Frontal cortex (tissue), 4 donors: ENCODE data around the gene HOXA5. TPM values are rescaled to one million over a fixed set of nuclear protein-coding genes. Genes with fewer than 3 reads are reported as not detected.
A peak's percentile ranks its signal among the peaks of the same experiment; 100 is the strongest.

Experiments used
- DNase-seq, 2 donors: peaks; one replicate each; pipeline ENCODE4 v3.0.0; 2012; ENCODE audit warnings: low spot score in 2 of 2
- FAIRE-seq: peaks from 2 replicates; lab custom pipeline; 2012; peaks lifted over from hg19 to GRCh38; lab: Jason Lieb, UNC
- total RNA-seq: library from RNA; depleted of rRNA; stranded (reverse); fragments of >200 nt; gene quantifications from one replicate; pipeline ENCODE4 v1.2.3, GENCODE V29; 2014
- donor health status: control.
- donor health status: control.
- donor health status: control.

HOXA5 gene
- total RNA-seq, 1 donor from 2014 or later: not detected

DNA sequence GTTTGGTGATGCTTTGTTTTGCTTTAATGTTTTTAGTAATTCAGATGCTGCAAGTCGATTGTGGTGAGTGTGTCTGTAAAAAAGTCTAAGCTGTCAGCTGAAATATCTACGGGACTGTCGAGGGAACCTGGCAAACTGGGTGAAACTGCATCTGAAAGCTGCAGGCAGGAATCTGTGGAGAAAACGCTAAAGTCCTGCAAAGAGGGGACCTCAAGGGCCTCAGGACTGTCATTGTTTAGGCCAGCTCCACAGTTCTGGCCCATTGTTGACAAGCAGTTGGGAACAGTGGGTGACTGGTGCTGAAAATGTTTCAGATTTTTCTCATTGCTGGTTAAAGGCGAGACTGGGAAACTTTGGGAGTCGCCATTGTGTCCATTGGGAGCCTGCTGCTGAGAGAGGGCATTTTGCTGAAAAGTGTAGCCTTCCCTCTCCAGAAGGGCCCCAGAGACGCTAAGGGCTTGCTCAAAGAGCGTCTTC, 42.7 kb downstream of the HOXA5 start:
- FAIRE-seq: no peak
- no peak for DNase-seq

DNA sequence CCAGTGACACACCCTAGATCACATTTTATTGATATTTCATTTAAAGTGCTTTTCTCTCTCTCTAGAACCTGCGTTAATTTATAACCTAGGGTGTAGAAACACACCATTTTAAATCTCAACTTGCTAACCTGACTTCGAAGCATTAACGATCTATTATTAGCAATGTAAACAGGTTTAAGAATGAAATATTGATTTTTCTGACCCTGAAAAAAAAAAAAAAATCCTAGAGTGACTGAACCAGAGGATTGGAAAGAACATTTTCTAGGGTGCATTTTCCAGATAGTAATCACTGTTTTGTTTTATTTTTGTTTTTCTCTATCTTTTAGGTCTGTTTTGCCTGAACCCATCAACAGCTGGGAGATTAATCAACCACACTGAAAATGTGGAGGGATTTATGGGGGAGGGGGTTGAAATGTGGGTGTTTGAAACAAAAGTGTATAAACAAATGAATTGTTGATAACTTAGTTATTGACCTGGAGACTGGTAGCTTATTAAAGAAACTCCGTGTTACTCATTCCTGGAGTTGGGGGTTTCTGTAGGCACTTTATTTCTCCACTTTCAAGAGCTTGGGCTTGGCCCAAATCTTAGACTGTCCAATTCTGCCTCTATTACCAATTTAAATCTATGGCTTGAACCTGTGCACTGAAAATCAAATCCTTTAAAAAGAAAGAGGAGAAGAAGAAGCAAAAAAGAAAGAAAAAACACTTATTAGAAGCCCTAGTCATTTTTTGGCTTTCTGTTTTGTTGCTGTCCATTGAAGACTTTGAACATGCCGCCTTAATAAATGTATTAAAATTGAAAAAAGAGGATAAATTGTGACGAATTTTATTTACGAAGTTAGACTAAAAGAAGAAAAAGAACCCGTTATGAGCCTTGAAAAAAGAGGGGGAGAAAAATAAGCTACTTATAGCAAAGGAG, 43.8 kb downstream of the HOXA5 start:
- no peak for FAIRE-seq
- no peak for DNase-seq

DNA sequence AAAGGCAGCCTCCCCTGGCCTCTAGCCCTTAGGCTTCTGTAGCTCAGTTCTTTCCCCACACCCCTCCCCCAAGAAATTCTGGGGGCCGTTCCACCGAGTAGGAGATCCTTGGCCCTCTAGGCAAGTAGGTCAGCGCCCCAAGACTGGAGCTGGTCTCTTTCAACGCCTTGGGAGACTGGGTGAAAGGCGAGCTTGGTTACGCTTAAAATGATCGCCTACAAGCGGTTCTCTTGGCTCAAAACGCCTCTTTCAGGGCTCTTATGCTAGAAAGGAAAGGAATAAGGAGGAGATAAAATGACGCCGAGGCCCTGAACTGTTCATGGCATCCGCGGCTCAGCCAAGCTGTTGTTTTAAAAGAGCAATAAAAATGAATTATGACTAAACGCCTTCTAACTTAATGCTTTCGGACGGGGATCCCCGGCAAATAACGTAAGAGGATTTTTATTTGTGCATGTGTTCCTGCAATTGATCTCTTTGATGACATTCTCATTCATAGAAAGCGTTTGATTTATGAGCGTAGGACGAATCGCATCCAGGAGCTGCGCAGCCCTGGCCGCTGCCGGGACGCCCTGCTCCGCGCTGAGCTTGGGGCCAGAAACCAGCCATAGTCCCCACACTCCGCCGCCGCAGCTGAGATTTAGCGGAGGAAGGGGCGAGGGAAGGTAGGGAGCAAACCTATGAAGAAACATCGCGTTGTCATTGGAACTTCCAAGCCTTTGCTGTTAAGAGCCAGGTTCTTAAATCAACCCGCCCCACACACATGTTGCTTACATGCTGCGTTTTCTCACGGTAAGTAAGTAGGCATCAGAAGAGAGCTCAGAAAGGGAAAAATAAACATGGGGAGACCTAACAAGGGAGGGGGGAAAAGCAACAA, 44.7 kb downstream of the HOXA5 start:
- FAIRE-seq (no peak), DNase-seq (no peak)

DNA sequence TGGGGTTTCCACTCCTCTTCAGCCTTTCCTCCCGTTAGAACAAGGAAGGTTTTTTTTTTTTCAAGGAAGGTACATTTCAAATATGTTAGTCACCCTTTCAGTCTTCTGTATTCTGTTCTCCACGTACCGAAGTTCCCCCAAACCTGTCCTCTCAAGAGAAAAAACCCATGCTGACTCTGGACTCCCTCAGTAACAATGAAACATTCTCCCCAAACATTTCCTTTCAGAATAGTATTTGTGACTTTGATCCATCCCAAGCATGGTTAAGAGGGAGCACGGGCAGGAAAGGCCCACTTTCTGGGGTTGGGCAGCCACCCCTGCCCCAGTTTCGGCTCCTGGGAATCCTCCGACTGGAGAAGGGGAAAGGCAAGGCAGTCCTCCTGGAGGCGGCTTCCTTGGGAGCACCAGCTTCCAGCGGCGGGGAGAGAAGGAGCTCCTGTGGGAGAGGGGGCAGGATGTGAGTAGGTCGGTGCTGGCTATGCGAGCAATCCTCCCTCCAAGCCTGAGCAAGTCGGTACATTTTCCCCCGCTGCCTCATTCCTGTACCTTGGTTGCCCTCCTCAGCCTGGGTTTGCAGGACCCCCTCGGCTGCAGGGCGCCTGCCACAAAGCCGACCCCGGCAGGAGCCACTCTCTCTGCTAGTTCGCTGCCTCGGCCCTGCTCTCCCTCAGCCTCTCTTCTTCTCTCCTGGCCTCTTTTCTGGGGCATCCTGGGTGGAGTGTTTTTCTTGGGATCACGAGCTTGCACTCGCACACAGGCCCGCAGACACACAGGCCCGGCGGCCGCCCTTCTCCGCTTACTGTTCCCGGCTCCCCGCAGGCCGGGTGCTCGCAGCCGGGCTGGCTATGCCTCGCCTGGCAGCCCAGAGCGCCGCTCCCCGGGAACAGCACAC, 45.5 kb downstream of the HOXA5 start:
- DNase-seq (peak in 1 of 2 donors; percentile 21), FAIRE-seq (no peak)

DNA sequence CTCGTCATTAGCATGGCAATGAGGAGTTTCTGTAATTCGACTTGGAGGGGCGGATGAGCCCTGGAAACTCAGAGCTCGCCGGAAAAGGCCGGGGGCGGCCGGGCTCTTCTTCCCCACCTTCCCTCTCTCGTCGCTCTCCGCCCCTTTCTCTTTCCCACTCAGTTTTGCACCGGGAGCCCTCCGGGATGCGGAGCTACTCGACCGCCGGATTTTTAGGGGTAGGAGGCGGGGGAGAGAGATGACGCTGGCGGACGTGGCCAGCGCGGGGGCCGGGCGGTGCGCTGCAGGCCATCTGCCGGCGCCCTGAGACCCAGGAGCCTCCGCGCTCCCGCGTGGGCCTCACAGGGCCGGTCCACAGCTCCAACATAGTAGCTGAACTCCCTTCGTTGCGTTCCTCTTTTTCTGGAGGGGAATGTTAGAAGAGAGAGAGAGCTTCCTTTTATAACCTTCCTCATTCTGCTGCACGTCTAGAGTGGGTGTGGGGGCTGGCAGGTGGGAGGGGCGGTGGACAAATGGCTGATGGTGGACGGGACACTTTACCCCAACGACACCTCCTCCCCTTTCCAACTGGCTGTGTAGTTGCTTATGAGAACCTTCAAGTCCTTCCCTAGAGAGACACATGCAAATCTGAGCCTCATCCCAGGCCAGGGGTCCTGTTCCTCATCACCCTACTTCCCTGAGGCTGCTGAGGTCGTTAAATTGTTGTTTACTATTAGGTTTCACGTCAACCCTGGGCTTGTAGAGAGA, 46.5 kb downstream of the HOXA5 start:
- no peak for FAIRE-seq
- peak in 1 of 2 donors; percentile 30 for DNase-seq

DNA sequence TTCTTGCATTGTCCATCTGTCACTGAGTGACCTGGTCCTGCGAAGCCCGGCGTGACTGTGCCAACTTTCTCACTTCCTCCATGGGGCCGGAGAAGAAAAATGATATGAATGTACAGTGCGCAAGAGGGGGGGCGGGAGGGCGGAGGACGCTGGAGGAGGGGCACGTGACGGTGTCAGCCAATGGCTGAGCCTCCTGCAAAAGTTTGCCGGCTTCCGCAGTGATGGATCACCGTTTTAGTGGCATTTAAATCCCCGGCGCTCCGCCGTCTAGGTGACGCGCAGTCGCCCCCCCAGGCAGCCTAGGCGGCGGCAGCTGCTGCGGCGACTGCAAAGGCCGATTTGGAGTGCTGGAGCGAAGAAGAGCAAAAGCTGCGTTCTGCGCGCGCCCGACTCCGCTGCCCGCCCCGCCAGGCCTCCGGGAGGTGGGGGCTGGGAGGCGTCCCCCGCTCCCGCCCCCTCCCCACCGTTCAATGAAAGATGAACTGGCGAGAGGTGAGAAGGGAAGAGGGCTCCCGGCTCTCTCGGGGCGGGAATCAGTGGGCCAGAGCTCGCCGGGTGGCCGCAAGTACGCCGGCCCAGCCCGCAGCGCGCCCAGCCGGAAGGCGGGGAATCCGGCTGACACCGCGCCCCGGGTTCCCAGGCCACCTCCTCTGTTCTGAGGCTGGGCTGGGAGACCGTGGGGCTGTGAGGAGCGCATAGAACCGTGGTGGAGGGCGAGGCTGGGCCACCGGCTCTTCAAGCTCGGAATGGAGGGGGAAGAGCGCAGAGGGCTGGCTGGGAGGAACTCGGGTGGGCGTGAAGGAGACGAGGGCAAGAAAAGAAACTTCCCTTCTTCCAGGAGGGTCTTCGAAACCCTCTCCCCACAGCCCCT, 47.3 kb downstream of the HOXA5 start, which contains the start of gene HOXA1:
Gene HOXA1, minus strand, starts transcription at position 104 of the 871 bp plus-strand sequence. Its CDS starts 88 bp downstream, at position 16.
- peak; percentile 28 to 56 for DNase-seq
- no peak for FAIRE-seq

DNA sequence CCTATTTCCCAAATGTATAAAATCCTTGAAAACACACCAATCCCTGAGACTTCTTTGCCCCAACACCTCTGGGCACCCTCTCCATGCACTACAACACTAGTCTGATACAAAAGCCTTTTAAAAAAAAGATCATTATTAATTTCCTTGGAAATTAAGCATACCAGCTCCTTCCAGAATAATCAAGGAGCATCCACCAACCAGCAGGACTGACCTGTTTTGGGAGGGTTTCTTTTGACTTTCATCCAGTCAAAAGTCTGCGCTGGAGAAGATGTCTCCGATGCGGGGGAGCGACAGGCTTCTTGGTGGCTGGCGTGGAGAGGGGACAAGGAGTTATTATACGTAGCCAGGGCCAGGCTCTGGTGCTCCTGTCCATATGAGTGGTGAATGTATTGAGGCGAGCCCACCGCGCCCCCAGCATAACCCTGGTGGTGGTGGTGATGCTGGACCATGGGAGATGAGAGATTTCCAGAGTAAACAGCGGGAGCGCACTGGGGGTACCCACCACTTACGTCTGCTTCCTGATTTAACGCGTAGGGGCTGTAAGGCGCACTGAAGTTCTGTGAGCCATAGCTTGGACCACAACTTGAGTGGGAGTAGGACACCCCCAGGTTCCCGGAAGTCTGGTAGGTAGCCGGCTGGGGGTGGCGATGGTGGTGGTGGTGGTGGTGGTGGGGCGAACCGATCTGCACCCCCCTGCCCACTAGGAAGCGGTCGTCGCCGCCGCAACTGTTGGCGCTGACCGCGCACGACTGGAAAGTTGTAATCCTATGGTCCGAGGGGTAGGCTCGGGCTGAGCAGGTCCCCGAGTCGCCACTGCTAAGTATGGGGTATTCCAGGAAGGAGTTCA, 48.2 kb downstream of the HOXA5 start:
- peak in 1 of 2 donors; percentile 18 for DNase-seq
- FAIRE-seq: no peak

DNA sequence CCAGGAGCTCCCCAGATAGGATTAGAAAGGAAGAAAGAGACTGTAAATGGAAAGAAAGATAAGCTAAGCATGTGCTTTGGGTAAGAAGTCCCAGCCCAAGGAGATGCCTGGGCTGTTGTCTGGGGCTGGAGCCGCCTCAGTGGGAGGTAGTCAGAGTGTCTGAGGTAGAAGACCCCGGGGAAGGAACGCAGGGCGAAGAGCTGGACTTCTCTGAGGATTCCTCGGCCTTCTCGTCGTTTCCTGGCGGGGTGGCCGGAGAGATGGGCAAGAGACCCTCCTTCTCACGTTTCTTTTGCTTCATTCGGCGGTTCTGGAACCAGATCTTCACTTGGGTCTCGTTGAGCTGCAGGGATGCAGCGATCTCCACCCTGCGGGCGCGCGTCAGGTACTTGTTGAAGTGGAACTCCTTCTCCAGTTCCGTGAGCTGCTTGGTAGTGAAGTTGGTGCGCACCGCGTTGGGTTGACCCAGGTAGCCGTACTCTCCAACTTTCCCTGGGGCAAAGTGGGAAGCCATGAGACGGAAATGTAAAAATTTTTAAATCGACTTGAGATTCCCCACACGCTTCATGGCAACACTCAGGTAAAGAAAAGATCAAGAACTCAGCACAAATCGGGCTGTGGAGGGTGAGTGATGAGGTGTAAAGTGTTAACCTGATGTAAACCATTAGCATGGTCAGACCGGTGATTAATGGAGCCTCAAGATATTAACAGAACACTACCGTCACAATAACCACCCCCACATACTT, 49.0 kb downstream of the HOXA5 start:
- peak in 1 of 2 donors; percentile 16 for DNase-seq

DNA sequence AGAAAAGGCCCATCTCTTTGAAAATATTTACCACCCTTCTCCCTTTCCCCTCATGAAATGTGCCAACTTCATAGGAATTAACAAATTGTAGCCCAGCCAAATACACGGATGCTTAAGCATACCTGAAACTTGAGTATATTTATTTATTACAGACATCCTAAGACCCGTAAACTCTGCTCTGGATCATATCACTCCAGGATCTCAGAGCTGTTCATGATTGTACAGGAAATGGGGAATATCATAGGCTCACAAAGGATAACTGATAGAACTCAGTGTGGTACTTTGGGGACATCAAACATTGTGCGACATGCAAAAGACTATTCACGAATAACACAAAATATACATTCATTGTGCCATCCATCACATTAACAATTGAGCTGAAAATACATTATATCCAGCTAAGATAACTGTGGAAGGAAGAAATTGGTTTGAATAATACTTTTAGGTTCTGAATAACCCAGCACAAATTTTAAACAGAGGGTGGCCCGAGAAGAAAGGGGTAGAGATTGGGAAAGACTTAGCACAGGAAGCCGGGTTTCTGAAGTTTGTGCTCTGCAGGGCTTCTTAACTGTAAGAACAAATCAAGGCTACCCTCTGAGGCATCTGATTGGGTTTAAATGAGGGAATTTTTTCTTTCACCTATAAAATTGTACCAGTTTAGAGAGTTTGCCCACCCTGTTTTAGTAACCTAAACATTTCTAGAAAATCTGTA, 50.1 kb downstream of the HOXA5 start:
- FAIRE-seq (no peak), DNase-seq (no peak)

More for the DNA sequence above, 49.0 kb downstream of the HOXA5 start:
- no peak for FAIRE-seq

DNA sequence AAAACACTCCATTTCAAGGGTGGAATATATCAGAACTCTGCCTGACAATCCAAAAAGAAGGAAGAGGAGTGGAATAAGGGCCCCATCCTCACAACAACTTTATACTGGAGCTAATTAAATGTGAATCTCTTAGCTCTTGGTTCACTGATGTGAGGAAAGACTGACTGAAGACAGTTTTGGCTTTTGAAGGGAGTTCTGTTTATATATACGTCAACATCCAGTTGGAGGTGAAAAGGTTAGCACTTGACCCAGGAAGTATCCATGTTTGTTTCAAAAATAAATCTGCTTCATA, 50.7 kb downstream of the HOXA5 start:
- DNase-seq (no peak), FAIRE-seq (no peak)

DNA sequence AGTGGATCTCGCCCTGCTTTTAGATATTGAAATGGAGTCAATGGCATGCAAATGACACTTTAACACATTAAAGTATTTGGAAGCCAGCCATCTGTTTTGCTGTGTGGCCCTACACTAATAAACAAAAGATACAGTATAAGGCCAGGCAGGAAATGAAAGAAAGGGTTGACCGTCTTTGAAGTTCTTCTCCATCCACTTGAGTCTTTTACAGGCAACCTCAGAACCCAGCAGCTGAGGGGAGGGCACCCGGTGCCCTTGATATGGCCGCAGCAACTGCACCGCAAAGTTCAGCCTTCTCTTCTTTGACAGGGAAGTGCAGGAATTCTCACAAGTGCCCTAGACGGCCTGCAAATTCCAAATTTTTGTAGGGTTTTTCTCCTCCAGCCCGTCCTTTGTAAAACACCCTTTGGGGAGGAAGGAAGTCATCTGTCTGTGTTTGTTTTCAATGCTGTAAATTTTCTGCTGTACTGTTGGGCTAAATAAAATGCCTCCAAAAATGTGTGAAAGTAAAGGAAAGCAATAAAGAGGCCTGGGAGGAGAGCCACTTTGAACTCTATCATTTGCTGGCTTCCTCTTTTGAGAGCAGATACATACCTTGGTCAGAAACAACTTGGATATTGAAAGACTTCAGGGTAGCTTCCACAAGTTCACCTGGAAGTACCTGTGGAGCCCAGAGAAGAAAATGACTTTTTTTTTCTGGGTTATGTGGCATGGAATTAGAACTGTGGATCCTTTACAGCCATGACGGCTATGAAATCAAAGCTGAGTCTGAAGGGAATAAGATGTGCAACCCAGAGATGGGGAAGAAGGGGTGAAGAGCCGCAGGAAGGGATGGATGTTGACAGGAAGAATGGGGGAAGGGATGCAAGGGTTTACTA, 51.3 kb downstream of the HOXA5 start:
- FAIRE-seq (no peak), DNase-seq (no peak)

DNA sequence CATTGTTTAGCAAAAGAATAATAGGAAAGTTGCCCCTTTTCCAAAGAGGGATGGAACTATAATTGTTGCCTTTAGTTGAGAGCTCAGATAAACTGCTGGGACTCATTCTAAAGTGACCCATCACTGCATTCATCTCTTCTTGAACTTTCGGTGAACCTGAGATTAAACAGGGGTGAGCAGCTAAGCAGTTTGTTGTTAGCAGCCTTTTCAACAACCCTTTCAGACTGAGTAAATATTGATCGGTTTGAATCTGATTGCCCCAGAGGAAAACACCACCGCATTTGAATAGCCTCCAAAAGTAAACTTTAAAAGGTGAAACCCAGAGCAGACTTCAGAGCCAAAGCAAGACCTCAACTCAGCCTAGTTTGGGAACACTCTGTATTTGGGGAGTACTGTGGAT, 52.4 kb downstream of the HOXA5 start:
- DNase-seq (no peak), FAIRE-seq (no peak)
